GM12878 (cell line): Measurements from ENCODE around the gene ANKRD33.

Experiments used
- CTCF ChIP-seq, 3 experiments: IDR thresholded peaks in 2 of 3; conservative IDR thresholded peaks in 1 of 3; 2 replicates each; pipeline ENCODE4 v1.5.1; 2011; ENCODE audit warnings: low read depth in 3 of 3, low read length in 3 of 3, mild to moderate bottlenecking in 3 of 3, control low read depth in 2 of 3, moderate library complexity in 2 of 3, inconsistent platforms in 1 of 3, mixed read lengths in 1 of 3; ENCODE audit not compliant: control insufficient read depth in 2 of 3, insufficient read depth in 1 of 3; ENCODE audit errors: extremely low read depth in 1 of 3
- EP300 ChIP-seq, 2 experiments: fragments of 150-350 bp in 1 of 2; IDR thresholded peaks; 2 replicates each; pipeline ENCODE4 v1.6.1; 2011 to 2012; ENCODE audit warnings: low read depth in 2 of 2, low read length in 2 of 2, borderline replicate concordance in 1 of 2, improper control_type of control experiment in 1 of 2, inconsistent platforms in 1 of 2; ENCODE audit not compliant: control insufficient read depth in 1 of 2
- EZH2 ChIP-seq: IDR thresholded peaks from 2 replicates; pipeline ENCODE4 v1.6.1; 2012; ENCODE audit warnings: low read depth, mild to moderate bottlenecking, control low read depth, inconsistent platforms, low read length, borderline replicate concordance; ENCODE audit not compliant: control insufficient read depth
- NFIC ChIP-seq: IDR thresholded peaks from 2 replicates; pipeline ENCODE4 v1.6.1; 2012; ENCODE audit warnings: low read depth, mild to moderate bottlenecking, inconsistent platforms, low read length, moderate library complexity
- POLR2A ChIP-seq: IDR thresholded peaks from 2 replicates; pipeline ENCODE4 v1.6.1; 2011; ENCODE audit warnings: low read depth, mild to moderate bottlenecking, low read length
- POLR2AphosphoS5 ChIP-seq: IDR thresholded peaks from 2 replicates; pipeline ENCODE4 v1.6.1; 2011; ENCODE audit warnings: mild to moderate bottlenecking, low read length, inconsistent platforms
- RCOR1 ChIP-seq: conservative IDR thresholded peaks from 2 replicates; pipeline ENCODE4 v1.6.1; 2012; ENCODE audit warnings: low read depth, low read length, improper control_type of control experiment
- USF2 ChIP-seq: IDR thresholded peaks from 2 replicates; pipeline ENCODE4 v1.6.1; 2011; ENCODE audit warnings: low read depth, low read length, improper control_type of control experiment, borderline replicate concordance
- ZBTB11 ChIP-seq: fragments of 450-650 bp; formaldehyde crosslinking; IDR thresholded peaks from 2 replicates; pipeline ENCODE4 v1.5.0; 2022; ENCODE audit warnings: mild to moderate bottlenecking, missing genetic modification characterization
- ZBTB33 ChIP-seq: fragments of 450-650 bp; IDR thresholded peaks from 2 replicates; pipeline ENCODE4 v1.6.1; 2017; ENCODE audit warnings: mild to moderate bottlenecking
- ZNF687 ChIP-seq: fragments of 450-650 bp; IDR thresholded peaks from 2 replicates; pipeline ENCODE4 v1.6.1; 2017; ENCODE audit warnings: mild to moderate bottlenecking, moderate library complexity

GRCh38 chr12:51911788-51912711, 24.1 kb downstream of the ANKRD33 start:
- TF ChIP-seq ZBTB11 (CRISPR knock-in tag) (no peak), POLR2A (no peak), ZBTB33 (no peak), CTCF (IDR thresholded peaks at IDR 0.05 in 2 of 3, conservative IDR thresholded peaks at IDR 0.05 in 1 of 3; ENCODE audit: control insufficient read depth in 2 of 3, extremely low read depth in 1 of 3, insufficient read depth in 1 of 3, low read depth in 3 of 3, low read length in 3 of 3) (no peak), RCOR1 (no peak), ZNF687 (no peak), EP300 (IDR thresholded peaks at IDR 0.05; ENCODE audit: borderline replicate concordance in 1 of 2, control insufficient read depth in 1 of 2, low read depth in 2 of 2, low read length in 2 of 2) (no peak), USF2 (no peak), POLR2AphosphoS5 (no peak), EZH2 (no peak), NFIC (no peak)
